VCaP (cell line): ENCODE results near the gene NUP93.

Experiments used
- H3K27ac ChIP-seq: fragments of 450-650 bp; 2 replicates; pipeline ENCODE4 v1.5.1; 2017
- CTCF ChIP-seq: fragments of 450-650 bp; conservative IDR thresholded peaks from 2 replicates; pipeline ENCODE4 v1.5.1; 2017; ENCODE audit warnings: mild to moderate bottlenecking, moderate library complexity

Gene NUP93

GRCh38 chr16:56841659-56842058 lies 111.7 kb downstream of the NUP93 start:
- TF ChIP-seq CTCF = no peak
- H3K27ac ChIP-seq = no peak overlapping the region

GRCh38 chr16:56842133-56842532 lies 112.2 kb downstream of the NUP93 start:
- TF ChIP-seq CTCF = no peak
- no peak overlapping the region for H3K27ac ChIP-seq

GRCh38 chr16:56844056-56844455 lies 114.1 kb downstream of the NUP93 start:
- no peak for TF ChIP-seq CTCF
- no peak overlapping the region for H3K27ac ChIP-seq

- no peak overlapping the region for H3K27ac ChIP-seq
Measured at GRCh38 chr16:56847173-56847910, 117.4 kb downstream of the NUP93 start.

GRCh38 chr16:56848029-56848936 lies 118.4 kb downstream of the NUP93 start:
- H3K27ac ChIP-seq = peak overlapping the region; percentile 41; the same call in 1 of the 2 replicates
- no peak for TF ChIP-seq CTCF

More at GRCh38 chr16:56847173-56847910, 117.4 kb downstream of the NUP93 start:
- TF ChIP-seq CTCF = no peak

GRCh38 chr16:56848955-56849689 lies 119.2 kb downstream of the NUP93 start:
- H3K27ac ChIP-seq = peak overlapping the region; percentile 41; the same call in 1 of the 2 replicates

More at GRCh38 chr16:56848955-56849689, 119.2 kb downstream of the NUP93 start:
- no peak for TF ChIP-seq CTCF
